Brain microvascular endothelial cell (primary cell): ENCODE measurements around the gene RHBDD2.

ENCODE experiments used
- DNase-seq: peaks from one replicate; pipeline ENCODE4 v3.0.0-alpha.2; 2020
- H3K27ac ChIP-seq: fragments of 250-450 bp; sonication (Bioruptor Pico); 2 replicates; pipeline ENCODE4 v1.5.1; 2020; ENCODE audit warnings: mild to moderate bottlenecking, moderate library complexity
- H3K27me3 ChIP-seq: fragments of 250-450 bp; sonication (Bioruptor Pico); replicated peaks from 2 replicates; pipeline ENCODE4 v1.5.1; 2020; ENCODE audit warnings: mild to moderate bottlenecking
- H3K36me3 ChIP-seq: fragments of 250-450 bp; sonication (Bioruptor Pico); replicated peaks from 2 replicates; pipeline ENCODE4 v1.5.1; 2020; ENCODE audit warnings: mild to moderate bottlenecking
- H3K4me3 ChIP-seq: 2 replicates; pipeline ENCODE4 v1.5.1; 2011; ENCODE audit warnings: low read depth, mild to moderate bottlenecking, control low read depth, low read length, moderate library complexity
- in situ Hi-C: cut with HindIII; loops from 2 replicates; pipeline ENCODE4 v1.10.0; 2017; ENCODE audit warnings: low sequenced_read_pairs, low pct_ligation_motif_present
- TF ChIP-seq, protein P1 (sequence below): IDR thresholded peaks from 2 replicates; pipeline ENCODE4 v1.5.1; 2011; ENCODE audit warnings: low read depth, mild to moderate bottlenecking, moderate library complexity, low read length, control low read depth, inconsistent platforms; ENCODE audit errors: missing control alignments

RHBDD2 gene

DNA sequence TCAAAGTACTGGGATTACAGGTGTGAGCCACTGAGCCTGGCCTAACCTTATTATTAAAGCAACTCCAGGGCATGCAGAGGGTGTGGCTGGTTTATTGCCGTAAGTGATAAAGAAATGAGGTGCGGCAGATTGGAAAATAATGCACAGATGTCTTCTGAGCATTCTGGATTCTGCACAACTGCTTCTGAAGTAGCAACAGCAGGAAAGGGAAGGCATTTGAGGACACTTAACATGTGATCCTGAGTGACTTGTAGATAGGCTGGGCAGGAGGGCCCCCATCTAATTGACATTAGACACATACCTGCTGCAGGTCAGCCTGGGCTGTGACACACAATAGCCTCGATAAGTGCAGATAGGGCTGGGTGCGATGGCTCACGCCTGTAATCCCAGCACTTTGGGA is 5.6 kb downstream of the RHBDD2 start:
- no peaks in the 10 kb centered on the region for H3K27me3 ChIP-seq
- peaks cover 49% of the 10 kb centered on the region for H3K36me3 ChIP-seq
- no peak for DNase-seq
- TF ChIP-seq, protein P1, sequence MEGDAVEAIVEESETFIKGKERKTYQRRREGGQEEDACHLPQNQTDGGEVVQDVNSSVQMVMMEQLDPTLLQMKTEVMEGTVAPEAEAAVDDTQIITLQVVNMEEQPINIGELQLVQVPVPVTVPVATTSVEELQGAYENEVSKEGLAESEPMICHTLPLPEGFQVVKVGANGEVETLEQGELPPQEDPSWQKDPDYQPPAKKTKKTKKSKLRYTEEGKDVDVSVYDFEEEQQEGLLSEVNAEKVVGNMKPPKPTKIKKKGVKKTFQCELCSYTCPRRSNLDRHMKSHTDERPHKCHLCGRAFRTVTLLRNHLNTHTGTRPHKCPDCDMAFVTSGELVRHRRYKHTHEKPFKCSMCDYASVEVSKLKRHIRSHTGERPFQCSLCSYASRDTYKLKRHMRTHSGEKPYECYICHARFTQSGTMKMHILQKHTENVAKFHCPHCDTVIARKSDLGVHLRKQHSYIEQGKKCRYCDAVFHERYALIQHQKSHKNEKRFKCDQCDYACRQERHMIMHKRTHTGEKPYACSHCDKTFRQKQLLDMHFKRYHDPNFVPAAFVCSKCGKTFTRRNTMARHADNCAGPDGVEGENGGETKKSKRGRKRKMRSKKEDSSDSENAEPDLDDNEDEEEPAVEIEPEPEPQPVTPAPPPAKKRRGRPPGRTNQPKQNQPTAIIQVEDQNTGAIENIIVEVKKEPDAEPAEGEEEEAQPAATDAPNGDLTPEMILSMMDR: no peak
- H3K4me3 ChIP-seq: no peak overlapping the region
- H3K27ac ChIP-seq: no peak overlapping the region
- in situ Hi-C loops: no loop called here

DNA sequence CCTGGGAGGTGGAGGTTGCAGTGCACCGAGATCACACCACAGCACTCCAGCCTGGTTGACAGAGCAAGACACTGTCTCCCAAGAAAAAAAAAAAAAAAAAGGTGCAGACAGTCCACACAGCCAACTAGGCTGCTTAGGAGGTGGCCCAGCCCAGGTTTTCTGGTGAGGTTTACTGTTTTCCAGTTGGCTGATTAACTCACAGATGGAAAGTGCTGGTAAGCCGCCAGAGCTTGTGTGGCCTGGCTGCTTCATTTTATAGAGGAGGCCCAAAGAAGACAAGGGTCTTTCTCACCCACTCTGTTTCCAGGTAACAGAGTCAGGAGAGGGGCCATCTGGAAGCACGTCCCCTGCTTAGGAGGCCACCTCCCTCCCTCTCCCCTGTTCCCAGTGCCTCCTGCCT is 6.2 kb downstream of the RHBDD2 start:
- Histone ChIP-seq H3K27ac (no peak overlapping the region), H3K36me3 (peaks cover 49% of the 10 kb centered on the region), H3K27me3 (no peaks in the 10 kb centered on the region), H3K4me3 (no peak overlapping the region)
- in situ Hi-C loops: no loop called here
- no peak for DNase-seq
- TF ChIP-seq, protein P1: no peak

DNA sequence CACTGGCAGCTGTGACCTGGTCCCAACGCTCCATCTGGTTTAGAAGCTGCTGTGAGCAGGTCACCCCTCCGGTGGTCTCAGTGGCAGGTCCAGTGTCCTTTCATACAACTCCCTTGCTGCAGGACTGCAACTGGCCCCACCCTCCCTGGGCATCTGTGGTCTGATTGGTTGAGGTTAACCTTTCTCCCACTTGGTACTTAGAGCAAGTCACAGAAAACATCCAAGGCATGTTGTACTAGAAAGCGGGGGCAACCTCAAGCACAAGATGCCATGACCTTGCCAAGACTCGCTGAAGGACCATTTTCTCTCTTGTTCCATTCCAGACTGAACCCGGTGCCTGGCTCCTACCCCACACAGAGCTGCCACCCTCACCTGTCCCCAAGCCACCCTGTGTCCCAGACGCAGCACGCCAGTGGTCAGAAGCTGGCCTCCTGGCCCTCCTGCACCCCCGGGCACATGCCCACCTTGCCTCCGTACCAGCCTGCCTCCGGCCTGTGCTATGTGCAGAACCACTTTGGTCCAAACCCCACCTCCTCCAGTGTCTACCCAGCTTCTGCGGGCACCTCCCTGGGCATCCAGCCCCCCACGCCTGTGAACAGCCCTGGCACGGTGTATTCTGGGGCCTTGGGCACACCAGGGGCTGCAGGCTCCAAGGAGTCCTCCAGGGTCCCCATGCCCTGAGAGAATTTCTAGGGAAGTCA is 9.0 kb downstream of the RHBDD2 start:
- Histone ChIP-seq H3K4me3 (no peak overlapping the region), H3K27me3 (no peaks in the 10 kb centered on the region), H3K27ac (no peak overlapping the region), H3K36me3 (peaks cover 38% of the 10 kb centered on the region)
- TF ChIP-seq, protein P1: no peak
- in situ Hi-C loops: no loop called here
- no peak for DNase-seq

DNA sequence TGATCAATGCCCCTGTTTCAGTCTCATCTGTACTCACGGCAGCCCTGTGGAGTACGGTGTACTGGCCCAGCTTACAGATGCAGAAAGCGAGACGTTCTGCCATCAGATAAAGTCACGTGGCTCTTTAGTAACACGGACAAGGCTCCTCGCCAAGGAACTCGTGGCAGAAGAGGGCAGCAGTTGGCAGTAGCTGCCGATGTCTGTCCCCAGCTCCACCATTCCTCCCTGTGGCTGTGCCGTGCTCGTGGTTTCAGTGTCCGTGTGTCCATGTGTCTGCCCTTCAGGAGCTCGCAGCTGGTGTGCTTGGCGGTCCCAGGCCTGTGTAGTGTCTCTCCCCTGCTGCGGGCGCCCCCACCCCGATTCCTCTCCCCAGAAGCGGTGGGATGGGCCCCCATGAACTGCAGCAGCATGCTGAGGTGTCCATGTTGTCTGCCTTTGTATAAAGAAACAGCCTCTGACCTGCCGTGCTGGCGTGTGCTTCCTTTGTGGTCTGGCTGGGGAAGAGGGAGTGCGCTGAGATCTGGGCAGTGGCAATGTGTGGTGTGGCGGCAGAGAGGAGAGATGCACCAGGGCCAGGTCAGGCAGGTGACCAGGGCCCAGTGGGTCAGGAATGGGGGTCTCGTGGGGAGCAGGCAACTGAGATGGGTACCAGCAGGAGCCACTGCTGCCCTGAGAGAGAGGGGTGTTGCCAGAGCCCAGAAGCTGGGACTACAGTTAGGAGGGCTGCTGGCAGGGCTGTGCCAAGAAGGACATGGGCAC is 9.8 kb downstream of the RHBDD2 start:
- DNase-seq: no peak
- in situ Hi-C loops: no loop called here
- TF ChIP-seq, protein P1: no peak
- H3K36me3 ChIP-seq: peaks cover 31% of the 10 kb centered on the region
- H3K4me3 ChIP-seq: no peak overlapping the region
- no peaks in the 10 kb centered on the region for H3K27me3 ChIP-seq
- no peak overlapping the region for H3K27ac ChIP-seq

DNA sequence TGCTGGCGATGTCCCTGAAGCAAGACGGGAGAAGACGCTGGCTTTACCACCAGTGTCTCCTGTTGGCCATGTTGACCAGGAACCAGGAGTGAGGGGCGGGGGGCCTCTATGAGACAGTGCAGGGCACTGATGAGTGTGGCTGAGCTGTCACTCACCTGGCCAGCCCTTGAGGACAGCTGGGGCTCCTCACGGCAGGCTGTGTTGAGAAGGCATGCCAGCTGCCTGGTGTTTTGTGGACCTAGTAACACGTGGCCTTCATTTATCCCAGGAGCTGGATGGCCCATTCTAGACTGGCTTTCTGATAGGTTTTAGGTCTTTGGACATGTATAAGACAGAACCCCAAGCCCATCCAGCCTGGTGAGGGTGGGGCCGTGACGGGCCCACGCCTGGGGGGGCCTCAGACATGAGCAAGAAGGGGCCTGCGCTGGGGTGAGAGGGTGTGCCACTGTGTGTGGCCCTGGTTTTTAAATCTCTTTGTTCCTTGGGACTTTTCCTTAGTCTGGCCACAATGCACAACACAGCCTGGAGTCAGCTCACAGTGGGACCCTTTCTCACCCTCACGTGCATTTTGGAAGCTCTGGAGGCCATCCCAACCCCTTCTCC is 10.5 kb downstream of the RHBDD2 start:
- TF ChIP-seq, protein P1: no peak

More for the DNA sequence above, 10.5 kb downstream of the RHBDD2 start:
- Histone ChIP-seq H3K27ac (no peak overlapping the region), H3K36me3 (peaks cover 26% of the 10 kb centered on the region), H3K4me3 (no peak overlapping the region), H3K27me3 (no peaks in the 10 kb centered on the region)
- in situ Hi-C loops: no loop called here
- DNase-seq: no peak
